ENCODE measurements around the gene ENGASE. TPM values are rescaled to one million over a fixed set of nuclear protein-coding genes. Genes with fewer than 3 reads are reported as not detected.
A peak's percentile ranks its signal among the peaks of the same experiment; 100 is the strongest.

The ENGASE gene
- total and polyA plus RNA-seq, 9 of the 15 experiments (the other 6 are each of a cell fraction or from before 2014, with no cell fraction given), result 0.06 to 45.5 (median 13.9) TPM

DNA sequence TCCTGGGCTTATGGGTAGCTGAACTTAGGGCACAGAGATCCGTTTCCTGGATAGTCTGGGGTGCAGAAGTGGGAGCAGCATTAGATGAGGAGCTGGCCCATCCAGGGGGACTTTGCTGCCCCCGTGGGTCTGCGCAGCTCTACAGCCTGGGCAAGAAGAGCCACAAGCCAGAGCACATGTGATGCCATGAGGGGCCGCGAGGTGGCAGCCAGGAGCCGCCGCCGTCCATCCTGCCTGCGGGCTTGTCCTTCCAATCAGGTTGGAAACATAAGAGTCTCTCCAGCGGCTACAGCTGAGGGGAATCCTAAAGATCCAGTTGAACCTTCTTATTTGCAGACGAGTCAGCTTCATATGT, 28.8 kb upstream of the ENGASE start (continued):
- TF ChIP-seq SMARCA4 (IDR thresholded peaks at IDR 0.05), result no peak
- TF ChIP-seq, protein P1, sequence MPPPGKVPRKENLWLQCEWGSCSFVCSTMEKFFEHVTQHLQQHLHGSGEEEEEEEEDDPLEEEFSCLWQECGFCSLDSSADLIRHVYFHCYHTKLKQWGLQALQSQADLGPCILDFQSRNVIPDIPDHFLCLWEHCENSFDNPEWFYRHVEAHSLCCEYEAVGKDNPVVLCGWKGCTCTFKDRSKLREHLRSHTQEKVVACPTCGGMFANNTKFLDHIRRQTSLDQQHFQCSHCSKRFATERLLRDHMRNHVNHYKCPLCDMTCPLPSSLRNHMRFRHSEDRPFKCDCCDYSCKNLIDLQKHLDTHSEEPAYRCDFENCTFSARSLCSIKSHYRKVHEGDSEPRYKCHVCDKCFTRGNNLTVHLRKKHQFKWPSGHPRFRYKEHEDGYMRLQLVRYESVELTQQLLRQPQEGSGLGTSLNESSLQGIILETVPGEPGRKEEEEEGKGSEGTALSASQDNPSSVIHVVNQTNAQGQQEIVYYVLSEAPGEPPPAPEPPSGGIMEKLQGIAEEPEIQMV (tag; conservative IDR thresholded peaks at IDR 0.05; ENCODE audit: low read depth), result no peak
- no peak for TF ChIP-seq TEAD2 (tag; IDR thresholded peaks at IDR 0.05)
- TF ChIP-seq SMC3 (conservative IDR thresholded peaks at IDR 0.05; ENCODE audit: insufficient read depth, low read depth, low read length), result peak; percentile 75
- TF ChIP-seq, protein P2, sequence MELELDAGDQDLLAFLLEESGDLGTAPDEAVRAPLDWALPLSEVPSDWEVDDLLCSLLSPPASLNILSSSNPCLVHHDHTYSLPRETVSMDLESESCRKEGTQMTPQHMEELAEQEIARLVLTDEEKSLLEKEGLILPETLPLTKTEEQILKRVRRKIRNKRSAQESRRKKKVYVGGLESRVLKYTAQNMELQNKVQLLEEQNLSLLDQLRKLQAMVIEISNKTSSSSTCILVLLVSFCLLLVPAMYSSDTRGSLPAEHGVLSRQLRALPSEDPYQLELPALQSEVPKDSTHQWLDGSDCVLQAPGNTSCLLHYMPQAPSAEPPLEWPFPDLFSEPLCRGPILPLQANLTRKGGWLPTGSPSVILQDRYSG (tag; conservative IDR thresholded peaks at IDR 0.05; ENCODE audit: low read depth), result no peak
- no peak for TF ChIP-seq ELF4 (CRISPR knock-in tag; IDR thresholded peaks at IDR 0.05)
- TF ChIP-seq, protein P3, sequence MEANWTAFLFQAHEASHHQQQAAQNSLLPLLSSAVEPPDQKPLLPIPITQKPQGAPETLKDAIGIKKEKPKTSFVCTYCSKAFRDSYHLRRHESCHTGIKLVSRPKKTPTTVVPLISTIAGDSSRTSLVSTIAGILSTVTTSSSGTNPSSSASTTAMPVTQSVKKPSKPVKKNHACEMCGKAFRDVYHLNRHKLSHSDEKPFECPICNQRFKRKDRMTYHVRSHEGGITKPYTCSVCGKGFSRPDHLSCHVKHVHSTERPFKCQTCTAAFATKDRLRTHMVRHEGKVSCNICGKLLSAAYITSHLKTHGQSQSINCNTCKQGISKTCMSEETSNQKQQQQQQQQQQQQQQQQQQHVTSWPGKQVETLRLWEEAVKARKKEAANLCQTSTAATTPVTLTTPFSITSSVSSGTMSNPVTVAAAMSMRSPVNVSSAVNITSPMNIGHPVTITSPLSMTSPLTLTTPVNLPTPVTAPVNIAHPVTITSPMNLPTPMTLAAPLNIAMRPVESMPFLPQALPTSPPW (CRISPR knock-in tag; IDR thresholded peaks at IDR 0.05), result no peak
